Loucy (cell line): ENCODE results near the gene MMP24OS.

Experiments
- H2AFZ ChIP-seq: fragments of 200-600 bp; sonication (generic); 2 replicates; pipeline ENCODE4 v1.6.0; 2016; ENCODE audit warnings: antibody characterized with exemption, mild to moderate bottlenecking, low read length, moderate library complexity
- H3F3A ChIP-seq: fragments of 200-600 bp; 2 replicates; pipeline ENCODE4 v1.6.0; 2016; ENCODE audit warnings: antibody characterized with exemption, low read depth, mild to moderate bottlenecking
- H3K27me3 ChIP-seq: fragments of 200-600 bp; sonication (generic); 2 replicates; pipeline ENCODE4 v1.6.1; 2014; ENCODE audit warnings: low read length, mild to moderate bottlenecking; ENCODE audit not compliant: insufficient read depth, poor library complexity, severe bottlenecking
- H3K36me3 ChIP-seq: fragments of 200-600 bp; sonication (generic); 2 replicates; pipeline ENCODE4 v1.6.1; 2016; ENCODE audit warnings: low read length; ENCODE audit not compliant: insufficient read depth
- H3K4me1 ChIP-seq: fragments of 200-600 bp; sonication (generic); 2 replicates; pipeline ENCODE4 v1.5.1; 2014; ENCODE audit warnings: low read length, mild to moderate bottlenecking; ENCODE audit not compliant: insufficient read depth, poor library complexity, severe bottlenecking
- H3K4me2 ChIP-seq: fragments of 200-600 bp; sonication (generic); 2 replicates; pipeline ENCODE4 v1.6.0; 2014; ENCODE audit warnings: antibody characterized with exemption, low read length, low read depth, mild to moderate bottlenecking; ENCODE audit not compliant: poor library complexity, severe bottlenecking
- H3K4me3 ChIP-seq: fragments of 200-600 bp; sonication (generic); 2 replicates; pipeline ENCODE4 v1.5.1; 2014; ENCODE audit warnings: low read length, mild to moderate bottlenecking, mixed read lengths; ENCODE audit not compliant: poor library complexity, severe bottlenecking
- H3K79me2 ChIP-seq: fragments of 200-600 bp; sonication (generic); 2 replicates; pipeline ENCODE4 v1.6.1; 2014; ENCODE audit warnings: low read length; ENCODE audit not compliant: insufficient read depth
- H3K9ac ChIP-seq: fragments of 200-600 bp; sonication (generic); 2 replicates; pipeline ENCODE4 v1.6.0; 2014; ENCODE audit warnings: mild to moderate bottlenecking, low read depth, low read length, moderate library complexity; ENCODE audit not compliant: poor library complexity, severe bottlenecking
- H3K9me2 ChIP-seq: fragments of 200-600 bp; sonication (generic); replicated peaks from 2 replicates; pipeline ENCODE4 v1.6.1; 2016; ENCODE audit warnings: low read depth, low read length, mixed read lengths
- H3K9me3 ChIP-seq: fragments of 200-600 bp; sonication (generic); 2 replicates; pipeline ENCODE4 v1.6.1; 2014; ENCODE audit warnings: mild to moderate bottlenecking, antibody characterized with exemption, low read length, low read depth; ENCODE audit not compliant: insufficient read depth
- H4K20me1 ChIP-seq: fragments of 200-600 bp; sonication (generic); 2 replicates; pipeline ENCODE4 v1.6.0; 2014; ENCODE audit warnings: antibody characterized with exemption, low read length, mild to moderate bottlenecking; ENCODE audit not compliant: insufficient read depth, poor library complexity, severe bottlenecking
- EZH2phosphoT487 ChIP-seq: fragments of 200-600 bp; IDR thresholded peaks from 2 replicates; pipeline ENCODE4 v1.6.1; 2018; ENCODE audit warnings: antibody characterized with exemption, mild to moderate bottlenecking, moderate library complexity, borderline replicate concordance
- TF ChIP-seq, protein P1 (sequence below): fragments of 200-600 bp; sonication (generic); conservative IDR thresholded peaks from 2 replicates; pipeline ENCODE4 v1.5.1; 2014; ENCODE audit warnings: mild to moderate bottlenecking, antibody characterized with exemption, low read length

Gene MMP24OS

DNA sequence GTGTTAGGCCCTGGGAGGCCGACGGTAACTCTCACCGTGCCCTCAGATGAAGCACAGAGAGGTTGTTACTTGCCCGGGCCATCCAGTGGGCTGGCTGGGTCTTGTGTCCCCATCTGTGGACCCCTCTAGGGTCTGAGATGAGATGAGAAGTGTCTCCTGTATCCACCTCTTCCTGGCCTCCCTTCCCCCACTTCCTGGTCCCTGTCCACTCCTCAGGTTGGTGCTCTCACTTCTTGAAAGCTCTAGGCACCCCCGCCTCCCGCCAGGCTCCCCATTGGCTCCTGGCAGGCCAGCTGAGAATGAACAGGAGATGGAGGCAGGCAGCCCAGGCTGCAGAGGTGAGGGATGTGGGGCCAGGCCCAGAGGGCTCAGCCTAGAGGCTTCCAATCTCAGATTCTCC lies 1.5 kb downstream of the MMP24OS start:
- no peak overlapping the region for H2AFZ ChIP-seq
- no peaks in the 10 kb centered on the region for H3K9me3 ChIP-seq
- H3F3A ChIP-seq = peaks cover 4% of the 10 kb centered on the region; the same call in 1 of the 2 replicates
- H3K36me3 ChIP-seq = peaks cover 32% of the 10 kb centered on the region; the same call in 1 of the 2 replicates
- no peaks in the 10 kb centered on the region for H3K9me2 ChIP-seq
- H3K4me3 ChIP-seq = peak overlapping the region; percentile 76
- TF ChIP-seq, protein P1, sequence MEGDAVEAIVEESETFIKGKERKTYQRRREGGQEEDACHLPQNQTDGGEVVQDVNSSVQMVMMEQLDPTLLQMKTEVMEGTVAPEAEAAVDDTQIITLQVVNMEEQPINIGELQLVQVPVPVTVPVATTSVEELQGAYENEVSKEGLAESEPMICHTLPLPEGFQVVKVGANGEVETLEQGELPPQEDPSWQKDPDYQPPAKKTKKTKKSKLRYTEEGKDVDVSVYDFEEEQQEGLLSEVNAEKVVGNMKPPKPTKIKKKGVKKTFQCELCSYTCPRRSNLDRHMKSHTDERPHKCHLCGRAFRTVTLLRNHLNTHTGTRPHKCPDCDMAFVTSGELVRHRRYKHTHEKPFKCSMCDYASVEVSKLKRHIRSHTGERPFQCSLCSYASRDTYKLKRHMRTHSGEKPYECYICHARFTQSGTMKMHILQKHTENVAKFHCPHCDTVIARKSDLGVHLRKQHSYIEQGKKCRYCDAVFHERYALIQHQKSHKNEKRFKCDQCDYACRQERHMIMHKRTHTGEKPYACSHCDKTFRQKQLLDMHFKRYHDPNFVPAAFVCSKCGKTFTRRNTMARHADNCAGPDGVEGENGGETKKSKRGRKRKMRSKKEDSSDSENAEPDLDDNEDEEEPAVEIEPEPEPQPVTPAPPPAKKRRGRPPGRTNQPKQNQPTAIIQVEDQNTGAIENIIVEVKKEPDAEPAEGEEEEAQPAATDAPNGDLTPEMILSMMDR = no peak
- no peak for TF ChIP-seq EZH2phosphoT487
- H4K20me1 ChIP-seq = peaks cover 4% of the 10 kb centered on the region
- H3K9ac ChIP-seq = peak overlapping the region; percentile 83
- H3K4me2 ChIP-seq = peak overlapping the region; percentile 76
- H3K79me2 ChIP-seq = peaks cover 26% of the 10 kb centered on the region; the same call in 1 of the 2 replicates
- no peaks in the 10 kb centered on the region for H3K27me3 ChIP-seq
- peaks cover 3% of the 10 kb centered on the region for H3K4me1 ChIP-seq

DNA sequence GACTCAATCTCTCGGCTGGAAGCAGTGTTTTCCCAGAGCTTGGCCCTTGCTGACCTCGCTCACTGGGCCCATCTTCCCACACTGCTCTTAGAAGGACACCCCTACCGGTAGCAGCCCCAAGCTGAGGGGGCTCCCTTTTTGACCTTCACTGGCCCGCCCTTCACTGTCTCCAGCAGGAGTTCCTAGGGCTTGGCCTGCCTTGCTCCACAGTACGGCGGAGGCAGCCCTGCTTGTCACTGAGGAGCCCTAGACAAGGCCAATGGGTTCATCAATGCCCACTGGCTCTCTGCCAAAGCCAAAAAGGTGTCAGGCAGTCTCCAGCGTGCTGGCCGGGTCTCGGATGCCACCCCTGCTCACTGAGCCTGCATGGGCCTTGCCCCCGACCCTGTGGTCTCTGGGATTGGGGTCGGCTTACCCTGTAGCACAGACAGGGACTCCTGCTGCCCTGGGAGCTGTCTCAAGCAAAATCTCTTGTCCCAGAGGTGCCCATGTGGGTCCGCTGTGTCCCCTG lies 2.1 kb downstream of the MMP24OS start:
- peaks cover 30% of the 10 kb centered on the region; the same call in 1 of the 2 replicates for H3K36me3 ChIP-seq
- H3K27me3 ChIP-seq = no peaks in the 10 kb centered on the region
- TF ChIP-seq, protein P1 = no peak
- TF ChIP-seq EZH2phosphoT487 = no peak
- H3K79me2 ChIP-seq = peaks cover 22% of the 10 kb centered on the region; the same call in 1 of the 2 replicates
- peaks cover 3% of the 10 kb centered on the region for H4K20me1 ChIP-seq
- H3F3A ChIP-seq = peaks cover 4% of the 10 kb centered on the region; the same call in 1 of the 2 replicates
- peaks cover 3% of the 10 kb centered on the region for H3K4me1 ChIP-seq
- no peaks in the 10 kb centered on the region for H3K9me2 ChIP-seq
- no peaks in the 10 kb centered on the region for H3K9me3 ChIP-seq
- no peak overlapping the region for H3K4me2 ChIP-seq
- H2AFZ ChIP-seq = no peak overlapping the region
- H3K9ac ChIP-seq = no peak overlapping the region
- no peak overlapping the region for H3K4me3 ChIP-seq

DNA sequence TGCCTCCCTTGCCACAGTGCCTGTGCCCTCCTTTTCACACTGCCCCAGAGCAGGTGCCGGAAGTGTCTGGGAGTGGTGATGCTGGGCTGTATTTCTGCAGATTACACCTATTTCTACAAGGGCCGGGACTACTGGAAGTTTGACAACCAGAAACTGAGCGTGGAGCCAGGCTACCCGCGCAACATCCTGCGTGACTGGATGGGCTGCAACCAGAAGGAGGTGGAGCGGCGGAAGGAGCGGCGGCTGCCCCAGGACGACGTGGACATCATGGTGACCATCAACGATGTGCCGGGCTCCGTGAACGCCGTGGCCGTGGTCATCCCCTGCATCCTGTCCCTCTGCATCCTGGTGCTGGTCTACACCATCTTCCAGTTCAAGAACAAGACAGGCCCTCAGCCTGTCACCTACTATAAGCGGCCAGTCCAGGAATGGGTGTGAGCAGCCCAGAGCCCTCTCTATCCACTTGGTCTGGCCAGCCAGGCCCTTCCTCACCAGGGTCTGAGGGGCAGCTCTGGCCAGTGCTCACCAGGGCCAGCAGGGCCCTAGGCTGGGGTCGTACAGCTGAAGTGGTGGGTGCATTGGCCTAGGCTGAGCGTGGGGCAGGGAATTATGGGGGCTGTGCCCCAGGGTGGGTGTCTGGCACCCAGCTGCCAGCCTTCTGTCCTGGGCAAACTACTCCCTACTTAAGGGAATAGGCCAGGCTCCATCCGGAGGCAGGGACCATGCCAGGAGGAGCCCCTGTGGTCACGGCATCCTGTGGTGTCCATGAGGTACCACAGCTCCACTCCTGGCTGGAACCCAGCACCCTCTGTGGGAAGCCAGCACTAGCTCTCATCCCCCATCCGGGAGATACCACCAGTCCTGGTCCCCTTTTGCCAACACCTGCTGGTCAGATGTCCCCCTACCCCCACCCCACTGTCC lies 3.5 kb downstream of the MMP24OS start:
- Histone ChIP-seq H3K4me1 (peaks cover 3% of the 10 kb centered on the region), H2AFZ (no peak overlapping the region), H3K9ac (no peak overlapping the region), H3K9me3 (no peaks in the 10 kb centered on the region), H3K79me2 (peaks cover 10% of the 10 kb centered on the region; the same call in 1 of the 2 replicates), H3K9me2 (no peaks in the 10 kb centered on the region), H3K4me2 (no peak overlapping the region), H3K27me3 (no peaks in the 10 kb centered on the region), H3K4me3 (no peak overlapping the region), H3F3A (peaks cover 4% of the 10 kb centered on the region; the same call in 1 of the 2 replicates), H3K36me3 (peaks cover 17% of the 10 kb centered on the region; the same call in 1 of the 2 replicates), H4K20me1 (peaks cover 3% of the 10 kb centered on the region)
- TF ChIP-seq EZH2phosphoT487 = no peak
